Measurements from ENCODE around the gene FBLIM1.

Gene FBLIM1

DNA sequence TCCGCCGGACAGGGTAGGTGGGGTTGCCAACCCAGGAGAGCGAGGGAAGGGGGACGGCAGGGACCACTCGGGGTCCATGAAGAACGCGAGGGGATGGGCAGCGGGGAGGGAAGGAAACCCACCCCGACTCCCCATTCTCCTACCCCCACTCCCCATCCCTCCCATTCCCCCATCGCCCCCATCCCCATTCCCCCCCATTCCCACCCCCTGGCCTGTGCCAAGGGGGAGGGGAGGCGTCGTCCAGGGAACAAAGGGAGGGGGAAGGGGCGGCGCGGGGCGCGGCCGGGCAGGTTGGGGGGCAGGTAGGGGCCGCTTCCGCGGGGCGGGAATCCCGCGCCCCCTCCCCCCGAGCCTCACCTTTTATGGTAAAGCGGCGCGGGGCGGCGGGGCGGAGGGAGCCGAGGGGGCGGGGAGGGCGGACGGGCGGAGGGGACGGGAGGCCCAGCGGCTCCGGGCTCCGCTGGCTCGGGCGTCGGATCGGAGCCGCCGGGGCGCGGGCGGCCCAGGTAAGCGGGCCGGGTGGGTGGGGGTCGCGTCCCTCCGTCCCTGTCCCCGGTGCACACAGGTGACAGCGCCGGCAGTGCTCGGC lies at the start of gene FBLIM1:
Gene FBLIM1 (plus strand): TSS at position 453 of the 589 bp plus-strand sequence. CDS start 6,189 bp downstream, outside the sequence.
- DNase-seq (ENCODE audit: low read depth in 2 of 2), result no peak

GRCh38 chr1:15709226-15709625 lies 49.4 kb upstream of the FBLIM1 start:
- DNase-seq (ENCODE audit: low read depth in 2 of 2), result no peak

GRCh38 chr1:15712168-15712567 lies 46.4 kb upstream of the FBLIM1 start:
- no peak for DNase-seq (ENCODE audit: low read depth in 2 of 2)

DNA sequence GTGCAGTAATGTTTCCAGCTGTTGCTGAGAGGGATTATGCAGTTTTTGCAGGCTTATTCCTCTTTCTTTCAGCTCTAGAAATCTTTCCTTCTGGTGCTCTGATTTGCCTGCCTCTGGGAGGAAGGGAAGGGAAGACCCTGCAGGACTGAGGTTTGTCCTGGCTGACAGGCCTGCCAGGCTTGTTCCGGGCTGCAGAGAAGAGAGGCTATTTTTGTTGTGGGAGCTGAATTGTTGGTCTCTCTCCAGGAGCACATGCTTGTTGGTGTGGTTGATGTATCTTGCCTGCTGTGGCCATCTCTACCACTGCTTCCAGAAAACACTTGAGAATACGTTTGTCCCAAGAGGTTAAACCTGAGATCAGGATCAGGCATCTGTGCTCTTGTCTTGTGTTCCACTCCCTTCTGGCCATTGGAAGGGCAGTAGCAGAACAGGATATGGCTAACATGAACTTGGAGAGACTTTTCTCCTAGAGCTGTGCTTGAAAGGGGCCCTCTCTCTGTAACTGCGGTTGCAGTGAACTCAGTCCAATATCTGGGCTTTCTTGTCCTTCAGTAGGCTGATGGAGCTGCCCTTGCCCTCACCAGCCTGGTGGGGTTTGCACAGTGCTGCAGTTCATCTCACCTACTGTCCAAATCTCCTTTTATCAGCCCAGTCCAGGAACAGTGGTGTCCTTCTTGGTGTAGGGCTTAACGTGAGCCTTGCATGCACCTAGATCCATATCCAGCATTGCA lies 44.0 kb upstream of the FBLIM1 start:
- DNase-seq (ENCODE audit: low read depth in 2 of 2), result no peak

DNA sequence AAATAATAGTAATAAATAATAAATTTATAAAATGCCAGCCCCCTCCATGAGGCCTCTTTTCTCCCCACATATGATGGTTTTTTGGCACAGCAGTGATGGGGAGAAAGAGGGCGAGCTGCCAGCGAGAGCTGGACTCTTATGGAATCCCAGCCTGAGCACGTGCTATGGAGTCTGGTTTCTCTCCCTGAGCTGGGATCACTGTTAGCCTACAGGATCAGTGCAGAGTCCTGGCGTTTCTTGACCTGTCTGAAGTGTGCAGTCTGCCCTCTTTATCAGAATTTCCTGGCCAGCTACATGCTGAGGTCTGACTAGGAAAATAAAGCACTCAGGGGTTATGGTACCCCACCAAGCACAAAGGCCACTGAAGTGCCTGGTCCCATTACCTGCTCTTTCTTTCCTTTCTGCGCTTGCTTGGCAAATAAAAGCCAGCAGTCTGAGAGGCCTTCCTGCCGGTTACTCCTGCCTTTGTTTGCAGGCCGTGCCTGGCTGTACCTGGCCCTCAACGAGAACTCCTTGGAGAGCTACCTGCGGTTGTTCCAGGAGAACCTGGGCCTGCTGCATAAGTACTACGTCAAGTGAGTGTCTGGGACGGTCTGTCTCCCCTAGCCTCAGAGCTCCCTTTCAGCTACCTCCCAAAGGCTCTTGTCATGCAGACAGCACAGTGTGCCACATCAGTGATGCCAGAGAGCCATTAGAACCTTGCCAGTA lies 41.0 kb upstream of the FBLIM1 start:
- no peak for DNase-seq (ENCODE audit: low read depth in 2 of 2)

DNA sequence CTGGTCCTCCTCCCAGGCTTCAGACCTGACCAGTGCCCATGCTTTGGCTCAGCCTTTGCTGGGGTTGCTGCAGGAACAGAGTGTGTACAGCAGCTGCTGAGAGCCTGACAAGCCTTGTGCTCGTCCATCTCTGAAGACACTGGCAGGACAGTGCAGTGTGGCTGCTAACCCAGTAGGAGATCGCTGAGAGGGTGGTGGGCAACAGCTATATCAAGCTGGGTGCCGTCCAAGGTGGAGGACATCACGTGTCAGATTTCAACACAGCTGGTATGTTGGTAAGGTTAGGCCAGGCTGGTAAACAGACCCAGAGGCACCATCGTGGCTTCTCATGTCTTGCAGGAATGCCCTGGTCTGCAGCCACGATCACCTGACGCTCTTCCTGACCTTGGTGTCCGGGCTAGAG lies 40.4 kb upstream of the FBLIM1 start:
- no peak for DNase-seq (ENCODE audit: low read depth in 2 of 2)

DNA sequence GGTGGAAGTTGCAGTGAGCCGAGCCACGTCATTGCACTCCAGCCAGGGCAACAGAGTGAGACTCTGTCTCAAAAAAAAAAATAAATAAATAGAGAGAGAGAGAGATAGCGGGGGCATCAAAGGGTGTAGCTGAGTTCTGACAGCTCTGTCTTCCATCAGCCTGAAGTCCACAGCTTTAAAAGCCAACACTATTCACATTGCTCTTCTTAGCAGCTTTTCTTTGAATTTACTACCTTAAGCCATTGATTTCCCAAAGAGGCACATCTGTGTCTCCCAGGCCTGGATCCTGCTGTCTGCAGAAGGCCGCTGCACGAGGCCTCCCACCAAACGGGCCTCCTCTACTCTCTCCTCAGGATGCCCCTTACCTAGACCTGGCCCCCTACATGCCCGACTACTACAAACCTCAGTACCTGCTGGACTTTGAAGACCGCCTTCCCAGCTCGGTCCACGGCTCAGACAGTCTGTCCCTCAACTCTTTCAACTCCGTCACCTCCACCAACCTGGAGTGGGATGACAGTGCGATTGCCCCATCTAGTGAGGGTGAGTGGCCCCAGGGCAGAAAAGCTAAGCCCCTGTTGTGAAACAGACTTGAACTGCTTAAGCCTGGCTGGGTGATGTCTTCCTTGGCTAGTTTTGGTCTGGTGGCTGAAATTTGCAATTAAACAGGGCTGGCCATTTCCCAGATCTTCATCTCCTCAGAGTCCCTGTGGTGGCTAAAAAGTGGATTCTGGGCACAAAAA lies 39.0 kb upstream of the FBLIM1 start:
- no peak for DNase-seq (ENCODE audit: low read depth in 2 of 2)

- DNase-seq (ENCODE audit: low read depth in 2 of 2), result no peak
Observed at GRCh38 chr1:15720861-15721260, 37.7 kb upstream of the FBLIM1 start.

DNA sequence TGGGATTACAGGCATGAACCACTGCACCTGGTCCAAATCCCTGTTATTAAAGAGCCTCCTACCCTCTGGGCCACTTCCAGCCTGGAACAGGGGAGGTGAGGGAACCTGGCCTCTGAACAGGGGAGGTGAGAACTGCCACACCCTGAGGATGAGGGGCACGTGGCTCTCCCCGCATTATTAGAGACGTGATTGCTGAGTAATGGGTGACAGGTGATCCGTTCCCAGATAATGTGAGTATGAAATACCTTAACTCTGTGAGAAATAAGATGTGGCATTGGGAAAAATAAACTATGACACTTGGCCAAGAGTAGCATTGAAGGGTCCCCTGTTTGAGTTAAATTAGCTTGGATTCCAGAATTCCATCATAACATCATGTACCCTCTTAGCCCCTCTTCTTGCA lies 36.2 kb upstream of the FBLIM1 start:
- no peak for DNase-seq (ENCODE audit: low read depth in 2 of 2)

GRCh38 chr1:15722836-15723532 lies 35.6 kb upstream of the FBLIM1 start:
- DNase-seq (ENCODE audit: low read depth in 2 of 2), result no peak

DNA sequence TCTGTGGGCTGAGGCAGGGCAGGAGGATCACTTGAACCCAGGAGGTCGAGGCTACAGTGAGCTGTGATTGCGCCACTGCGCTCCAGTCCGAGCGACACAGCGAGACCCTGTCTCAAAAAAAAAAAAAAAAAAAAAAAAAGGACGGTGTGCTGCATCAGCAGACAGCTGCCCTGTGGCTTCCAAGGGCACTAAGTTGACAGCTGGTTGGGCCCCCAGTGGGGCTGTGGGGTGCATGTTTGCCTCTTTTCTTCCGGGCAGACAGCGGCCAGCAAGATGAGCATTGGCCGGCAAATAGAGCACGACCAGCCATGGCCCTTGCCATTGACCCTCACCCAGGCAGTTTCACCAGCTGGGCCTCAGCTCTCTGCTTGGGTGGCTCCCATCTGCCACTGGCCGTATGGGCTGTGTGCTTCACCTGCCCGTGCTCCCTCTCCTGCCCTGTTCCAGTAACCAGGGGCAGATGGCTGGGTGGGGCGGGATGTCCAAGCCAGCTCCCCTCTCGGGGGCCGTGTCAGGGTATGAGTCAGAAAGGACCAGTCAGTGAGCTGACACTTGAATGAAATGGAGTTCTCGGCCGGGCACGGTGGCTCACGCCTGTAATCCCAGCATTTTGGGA lies 34.9 kb upstream of the FBLIM1 start:
- DNase-seq (ENCODE audit: low read depth in 2 of 2), result no peak

DNA sequence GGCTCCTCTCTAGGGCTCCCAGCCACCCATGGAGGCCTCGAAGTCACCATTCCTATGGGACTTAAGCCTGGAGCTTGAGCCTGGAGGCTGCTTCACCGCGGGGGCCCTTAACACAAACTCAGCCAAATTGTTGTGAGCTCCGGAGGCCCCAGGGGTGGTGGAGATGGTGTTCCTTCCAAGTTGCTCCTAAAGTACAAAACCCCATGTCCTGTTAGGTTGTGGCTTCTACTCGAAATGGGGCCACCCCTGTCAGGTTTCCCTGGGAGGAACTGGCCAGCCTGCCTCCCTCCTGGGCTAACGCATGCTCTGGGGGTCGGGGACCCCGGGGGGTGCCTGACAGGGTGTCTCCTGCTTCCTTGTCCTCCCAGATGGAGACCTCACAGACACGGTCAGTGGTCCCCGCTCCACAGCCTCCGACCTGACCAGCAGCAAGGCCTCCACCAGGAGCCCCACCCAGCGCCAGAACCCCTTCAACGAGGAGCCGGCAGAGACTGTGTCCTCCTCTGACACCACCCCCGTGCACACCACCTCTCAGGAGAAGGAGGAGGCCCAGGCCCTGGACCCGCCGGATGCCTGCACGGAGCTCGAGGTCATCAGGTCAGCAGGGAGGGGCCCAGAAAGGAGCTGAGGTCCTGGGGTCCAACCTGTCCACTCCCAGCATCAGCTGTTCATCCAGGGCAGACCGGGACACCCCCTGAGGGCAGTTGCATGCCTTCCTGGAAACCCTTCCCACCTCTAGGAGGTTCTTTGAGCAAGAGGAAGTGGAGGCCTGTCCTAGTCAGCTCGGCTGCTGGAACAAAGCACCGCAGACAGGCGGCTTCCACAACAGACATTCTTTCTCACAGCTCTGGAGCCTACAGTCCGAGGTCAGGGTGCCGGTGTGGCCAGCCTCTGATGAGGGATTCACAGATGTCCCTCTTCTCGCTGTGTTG lies 33.4 kb upstream of the FBLIM1 start:
- no peak for DNase-seq (ENCODE audit: low read depth in 2 of 2)

DNA sequence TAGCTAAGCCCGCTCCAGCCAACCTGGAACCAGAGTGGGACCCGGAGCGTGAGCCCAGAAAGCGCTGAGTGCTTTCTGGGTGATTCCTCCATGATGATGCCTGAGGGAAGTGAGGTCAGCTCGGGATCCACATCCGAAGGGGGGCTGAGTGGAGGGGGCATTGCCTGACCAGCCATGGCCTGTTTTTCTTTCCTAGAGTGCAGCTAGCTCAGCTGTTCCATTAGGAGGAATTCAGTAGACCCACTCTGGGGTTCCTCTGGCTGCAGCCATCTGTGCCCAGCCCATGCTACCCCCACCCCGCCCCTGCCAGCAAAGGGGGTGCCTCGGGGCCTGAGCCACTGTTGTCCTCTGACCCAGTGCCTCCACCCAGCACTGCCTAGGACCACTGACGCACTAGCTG lies 32.1 kb upstream of the FBLIM1 start:
- no peak for DNase-seq (ENCODE audit: low read depth in 2 of 2)

DNA sequence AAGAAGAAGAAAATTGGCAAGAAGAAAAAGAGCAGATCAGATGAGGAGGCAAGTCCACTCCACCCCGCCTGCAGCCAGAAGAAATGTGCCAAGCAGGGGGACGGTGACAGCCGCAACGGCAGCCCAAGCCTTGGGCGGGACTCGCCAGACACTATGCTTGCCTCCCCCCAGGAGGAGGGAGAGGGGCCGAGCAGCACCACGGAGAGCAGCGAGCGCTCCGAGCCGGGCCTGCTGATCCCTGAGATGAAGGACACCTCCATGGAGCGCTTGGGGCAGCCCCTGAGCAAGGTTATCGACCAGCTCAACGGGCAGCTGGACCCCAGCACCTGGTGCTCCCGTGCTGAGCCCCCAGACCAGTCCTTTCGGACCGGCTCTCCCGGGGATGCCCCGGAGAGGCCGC lies 31.6 kb upstream of the FBLIM1 start:
- DNase-seq (ENCODE audit: low read depth in 2 of 2), result no peak

DNA sequence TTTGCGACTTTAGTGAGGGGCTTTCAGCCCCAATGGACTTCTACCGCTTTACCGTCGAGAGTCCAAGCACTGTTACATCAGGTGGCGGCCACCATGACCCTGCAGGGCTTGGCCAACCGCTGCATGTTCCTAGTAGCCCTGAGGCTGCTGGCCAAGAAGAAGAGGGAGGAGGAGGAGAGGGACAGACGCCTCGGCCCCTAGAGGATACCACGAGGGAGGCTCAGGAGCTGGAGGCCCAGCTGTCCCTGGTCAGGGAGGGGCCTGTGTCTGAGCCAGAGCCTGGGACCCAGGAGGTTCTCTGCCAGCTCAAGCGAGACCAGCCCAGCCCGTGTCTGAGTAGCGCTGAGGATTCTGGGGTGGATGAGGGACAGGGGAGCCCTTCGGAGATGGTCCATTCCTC lies 31.2 kb upstream of the FBLIM1 start:
- no peak for DNase-seq (ENCODE audit: low read depth in 2 of 2)

GRCh38 chr1:15727866-15728534 lies 30.6 kb upstream of the FBLIM1 start:
- DNase-seq (ENCODE audit: low read depth in 2 of 2), result no peak

GRCh38 chr1:15728937-15729657 lies 29.5 kb upstream of the FBLIM1 start:
- DNase-seq (ENCODE audit: low read depth in 2 of 2), result no peak

GRCh38 chr1:15730423-15730822 lies 28.2 kb upstream of the FBLIM1 start:
- DNase-seq (ENCODE audit: low read depth in 2 of 2), result no peak

- no peak for DNase-seq (ENCODE audit: low read depth in 2 of 2)
Observed at GRCh38 chr1:15730936-15731335, 27.7 kb upstream of the FBLIM1 start.

Measured in activated CD4-positive, alpha-beta T cell treated with anti-CD3 and anti-CD28 coated beads for 24 hours (primary cell).